GM12878 (cell line): ENCODE data around the gene SYNPO. TPM values are rescaled to one million over a fixed set of nuclear protein-coding genes. Genes with fewer than 3 reads are reported as not detected.

Experiments used
- ATAC-seq: fragments of 200-7000 bp; cut with Tn5 transposase; 3 replicates; pipeline ENCODE4 v1.9.1; 2020; ENCODE audit warnings: mild to moderate bottlenecking, moderate library complexity
- BruUV-seq: library from RNA; stranded (reverse); fragments of 400-500 nt; replicated peaks from 2 replicates; lab custom pipeline; 2021; lab: Mats Ljungman, UMichigan
- CTCF ChIA-PET: fragments of 300-600 bp; sonication (Branson Sonifier 250); formaldehyde crosslinking; extraction: SDS; loops from one replicate; lab custom pipeline; 2021; ENCODE audit warnings: inconsistent platforms; lab: Yijun Ruan, JAX
- POLR2A ChIA-PET: fragments of 350-600 bp; formaldehyde crosslinking; extraction: SDS; loops from one replicate; lab custom pipeline; 2021; ENCODE audit warnings: inconsistent platforms; lab: Charles Lee
- RAD21 ChIA-PET: fragments of 300-600 bp; sonication (Branson Sonifier 250); formaldehyde crosslinking; loops from one replicate; lab custom pipeline; 2023; ENCODE audit warnings: antibody characterized with exemption; ENCODE audit not compliant: unreplicated experiment; lab: Charles Lee
- SMC1A ChIA-PET: fragments of 300-600 bp; sonication (Branson Sonifier 250); formaldehyde crosslinking; loops from one replicate; lab custom pipeline; 2023; ENCODE audit not compliant: unreplicated experiment, uncharacterized antibody; lab: Charles Lee
- DNase-seq: peaks from one replicate; pipeline ENCODE4 v3.0.0-alpha.2; 2011; ENCODE audit warnings: low read depth, low spot score
- FAIRE-seq: peaks from 3 replicates; lab custom pipeline; 2011; peaks lifted over from hg19 to GRCh38; lab: Jason Lieb, UNC
- H2AFZ ChIP-seq: 2 replicates; pipeline ENCODE4 v1.6.0; 2011; ENCODE audit warnings: low read depth, low read length, control low read depth; ENCODE audit not compliant: control insufficient read depth
- H3K27ac ChIP-seq: 2 replicates; pipeline ENCODE4 v1.5.1; 2011; ENCODE audit warnings: control low read depth; ENCODE audit not compliant: control insufficient read depth, insufficient read depth
- H3K27me3 ChIP-seq, 2 experiments: replicated peaks in 1 of 2; 2 replicates each; pipeline versions ENCODE4 v1.6.0 to v1.6.1; 2011; ENCODE audit warnings: low read length in 1 of 2; ENCODE audit not compliant: control insufficient read depth in 2 of 2, insufficient read depth in 2 of 2
- H3K36me3 ChIP-seq, 2 experiments: 2 replicates each; pipeline ENCODE4 v1.5.1; 2011; ENCODE audit warnings: low read length in 1 of 2; ENCODE audit not compliant: control insufficient read depth in 2 of 2, insufficient read depth in 2 of 2
- H3K4me1 ChIP-seq: 2 replicates; pipeline ENCODE4 v1.6.1; 2011; ENCODE audit warnings: mild to moderate bottlenecking, low read length, moderate library complexity, mixed read lengths; ENCODE audit not compliant: control insufficient read depth, insufficient read depth
- H3K4me2 ChIP-seq: 2 replicates; pipeline ENCODE4 v1.6.0; 2011; ENCODE audit warnings: control low read depth; ENCODE audit not compliant: control insufficient read depth, insufficient read depth
- H3K4me3 ChIP-seq: fragments of 200-600 bp; sonication (generic); 2 replicates; pipeline ENCODE4 v1.5.1; 2016
- H3K79me2 ChIP-seq: 2 replicates; pipeline ENCODE4 v1.6.0; 2011; ENCODE audit warnings: low read length; ENCODE audit not compliant: control insufficient read depth, insufficient read depth
- H3K9ac ChIP-seq: 2 replicates; pipeline ENCODE4 v1.8.0; 2011; ENCODE audit warnings: low read length, control low read depth, mixed read lengths; ENCODE audit not compliant: control insufficient read depth, insufficient read depth
- H3K9me3 ChIP-seq: replicated peaks from 3 replicates; pipeline ENCODE4 v1.5.1; 2011; ENCODE audit warnings: mild to moderate bottlenecking, low read length; ENCODE audit not compliant: control insufficient read depth, insufficient read depth
- H4K20me1 ChIP-seq: 2 replicates; pipeline ENCODE4 v1.6.0; 2011; ENCODE audit not compliant: control insufficient read depth, insufficient read depth
- CHD2 ChIP-seq: IDR thresholded peaks from 2 replicates; pipeline ENCODE4 v1.6.1; 2011; ENCODE audit warnings: low read depth, low read length, improper control_type of control experiment, borderline replicate concordance
- ETV6 ChIP-seq, 2 experiments: fragments of 450-650 bp in 1 of 2; IDR thresholded peaks in 1 of 2; conservative IDR thresholded peaks in 1 of 2; 2 replicates each; pipeline ENCODE4 v1.6.1; 2014; ENCODE audit warnings: antibody characterized with exemption in 1 of 2, borderline replicate concordance in 1 of 2, low read depth in 1 of 2, mild to moderate bottlenecking in 1 of 2, moderate library complexity in 1 of 2
- GATAD2B ChIP-seq: fragments of 450-650 bp; conservative IDR thresholded peaks from 2 replicates; pipeline ENCODE4 v1.6.1; 2017; ENCODE audit warnings: low read depth, mild to moderate bottlenecking, moderate library complexity
- HDAC6 ChIP-seq: fragments of 200-600 bp; sonication (generic); IDR thresholded peaks from one replicate; pipeline ENCODE4 v1.8.0; 2017; ENCODE audit warnings: antibody characterized with exemption; ENCODE audit not compliant: unreplicated experiment
- POLR2A ChIP-seq: IDR thresholded peaks from 2 replicates; pipeline ENCODE4 v1.6.1; 2011; ENCODE audit warnings: low read depth, mild to moderate bottlenecking, low read length
- RAD51 ChIP-seq: fragments of 450-650 bp; IDR thresholded peaks from 2 replicates; pipeline ENCODE4 v1.6.1; 2016; ENCODE audit warnings: moderate library complexity, mild to moderate bottlenecking, inconsistent platforms
- RB1 ChIP-seq: fragments of 450-650 bp; formaldehyde crosslinking; IDR thresholded peaks from 2 replicates; pipeline ENCODE4 v1.6.1; 2017; ENCODE audit warnings: mild to moderate bottlenecking, borderline replicate concordance
- SMAD5 ChIP-seq: IDR thresholded peaks from 2 replicates; pipeline ENCODE4 v1.6.1; 2016; ENCODE audit warnings: antibody characterized with exemption, low read depth
- ZBTB40 ChIP-seq: fragments of 450-650 bp; IDR thresholded peaks from 2 replicates; pipeline ENCODE4 v1.6.1; 2016; ENCODE audit warnings: mild to moderate bottlenecking, moderate library complexity, borderline replicate concordance
- ZNF592 ChIP-seq: fragments of 450-650 bp; IDR thresholded peaks from 2 replicates; pipeline ENCODE4 v1.6.1; 2017; ENCODE audit warnings: mild to moderate bottlenecking, moderate library complexity
- WGBS: methylation state at CpG from one replicate; pipeline ENCODE4 v1.1.6; 2016; ENCODE audit warnings: low lambda C conversion rate; ENCODE audit not compliant: insufficient replicate concordance, insufficient coverage; ENCODE audit errors: missing lambda C conversion rate; 5-methylcytosine and 5-hydroxymethylcytosine counted together
- in situ Hi-C: fragments of 300-500 bp; cut with MboI; formaldehyde crosslinking; loops from 9 replicates; pipeline ENCODE4 v1.14.3; 2018; ENCODE audit warnings: mixed read lengths
- intact Hi-C: fragments of 100-400 bp; cut with micrococcal nuclease; formaldehyde crosslinking; loops from one replicate; pipeline ENCODE4 v1.14.2; 2022; ENCODE audit not compliant: unreplicated experiment
- polyA plus RNA-seq, 11 experiments: library from polyadenylated mRNA; depleted of rRNA in 4 of 11; unstranded in 6 of 11; stranded (reverse) in 5 of 11; fragments of >200 nt; fragmentation: Nextera tagmentation in 4 of 11; fragmentation: Illumina TruSeq in 1 of 11; extraction: Ambion mirVana in 4 of 11; extraction: Trizol in 1 of 11; gene quantifications; 1 replicate in 1 of 11; 2 replicates in 10 of 11; pipeline versions ENCODE4 v1.2.1 to v1.2.3, GENCODE V29; 2011 to 2016; ENCODE audit warnings: inconsistent platforms in 2 of 11, missing spikeins in 2 of 11, low read depth in 1 of 11
- total RNA-seq, 4 experiments: library from RNA; depleted of rRNA in 3 of 4; stranded (reverse); fragments of >200 nt in 3 of 4; fragmentation: Illumina TruSeq in 1 of 4; extraction: Trizol in 1 of 4; gene quantifications; 2 replicates each; pipeline versions ENCODE4 v1.2.1 to v1.2.3, GENCODE V29; 2013 to 2021

SYNPO gene
- total and polyA plus RNA-seq, 10 of the 15 experiments (the other 5 are each of a cell fraction or from before 2014, with no cell fraction given) = 0.77 to 21.0 (median 3.9) TPM

- no peak overlapping the region for H3K4me3 ChIP-seq
- BruUV-seq = no TSS peak
- 35% methylated on average over 2 of the region's 2 CpGs for WGBS
Measured at GRCh38 chr5:150670948-150671310, 30.5 kb downstream of the SYNPO start.

More at GRCh38 chr5:150670948-150671310, 30.5 kb downstream of the SYNPO start:
- H3K4me2 ChIP-seq = no peak overlapping the region
- no peak for FAIRE-seq
- CTCF ChIA-PET = no interaction called here
- no peak overlapping the region for H2AFZ ChIP-seq
- no peaks in the 10 kb centered on the region for H4K20me1 ChIP-seq
- peaks cover 2 to 19% of the 10 kb centered on the region in 2 experiments; a peak in 2 of 4 replicates for H3K27me3 ChIP-seq
- POLR2A ChIA-PET = interaction anchor here (0.5 to 0.6 kb wide), 2 partner anchors 41 to 371 kb away, joined by 3 to 4 read pairs; no protein-coding TSS in a partner anchor
- SMC1A ChIA-PET = no interaction called here
- no peaks in the 10 kb centered on the region for H3K36me3 ChIP-seq
- H3K9me3 ChIP-seq = no peaks in the 10 kb centered on the region
- no peaks in the 10 kb centered on the region for H3K79me2 ChIP-seq
- no peak for ATAC-seq
- TF ChIP-seq SMAD5 = no peak
- no peak for TF ChIP-seq POLR2A
- TF ChIP-seq ZNF592 = no peak
- no peak for TF ChIP-seq ETV6 (conservative IDR thresholded peaks at IDR 0.05 in 1 of 2, IDR thresholded peaks at IDR 0.05 in 1 of 2; ENCODE audit: borderline replicate concordance in 1 of 2, low read depth in 1 of 2)
- TF ChIP-seq HDAC6 = no peak
- no peak for TF ChIP-seq CHD2
- no peak for TF ChIP-seq GATAD2B
- no peak for TF ChIP-seq ZBTB40
- TF ChIP-seq RAD51 = no peak
- no peak for TF ChIP-seq RB1
- intact Hi-C loops = no loop called here
- RAD21 ChIA-PET = no interaction called here
- no peak for DNase-seq
- no peak overlapping the region for H3K9ac ChIP-seq
- no peak overlapping the region for H3K27ac ChIP-seq
- in situ Hi-C loops = no loop called here
- no peaks in the 10 kb centered on the region for H3K4me1 ChIP-seq
